H1 (cell line): Measurements from ENCODE around the gene VASH1. TPM values are rescaled to one million over a fixed set of nuclear protein-coding genes. Genes with fewer than 3 reads are reported as not detected.

ENCODE experiments used
- CTCF ChIA-PET: fragments of 300-600 bp; sonication (Branson Sonifier 250); formaldehyde crosslinking; loops from one replicate; lab custom pipeline; 2021; ENCODE audit not compliant: partially characterized antibody; lab: Charles Lee
- POLR2A ChIA-PET: fragments of 300-600 bp; sonication (Branson Sonifier 250); formaldehyde crosslinking; loops from one replicate; lab custom pipeline; 2021; ENCODE audit warnings: inconsistent platforms; ENCODE audit not compliant: partially characterized antibody; lab: Charles Lee
- DNase-seq, 2 experiments: peaks; one replicate each; pipeline versions ENCODE4 v3.0.0 to v3.0.0-alpha.2; 2010 to 2022; ENCODE audit warnings: low spot score in 2 of 2, low read depth in 1 of 2, mixed read lengths in 1 of 2
- FAIRE-seq: peaks from 2 replicates; lab custom pipeline; 2011; peaks lifted over from hg19 to GRCh38; lab: Jason Lieb, UNC
- H2AFZ ChIP-seq: 2 replicates; pipeline ENCODE4 v1.8.1; 2012; ENCODE audit warnings: low read length, inconsistent platforms
- H2AK5ac ChIP-seq: 2 replicates; pipeline ENCODE4 v1.6.1; 2013; ENCODE audit warnings: low read depth, low read length
- H2BK120ac ChIP-seq: replicated peaks from 2 replicates; pipeline ENCODE3; 2013; ENCODE audit warnings: low read depth, low read length, inconsistent platforms
- H2BK12ac ChIP-seq: 2 replicates; pipeline ENCODE4 v1.6.1; 2013; ENCODE audit warnings: low read depth, low read length
- H2BK15ac ChIP-seq: 2 replicates; pipeline ENCODE4 v1.6.1; 2013; ENCODE audit warnings: low read length
- H2BK20ac ChIP-seq: 2 replicates; pipeline ENCODE4 v1.6.1; 2013; ENCODE audit warnings: low read length
- H2BK5ac ChIP-seq: 2 replicates; pipeline ENCODE4 v1.6.1; 2013; ENCODE audit warnings: low read depth, low read length
- H3K14ac ChIP-seq: 2 replicates; pipeline ENCODE4 v1.6.1; 2013; ENCODE audit warnings: inconsistent platforms; ENCODE audit not compliant: insufficient read length
- H3K18ac ChIP-seq: 2 replicates; pipeline ENCODE4 v1.6.1; 2013; ENCODE audit warnings: low read length; ENCODE audit errors: extremely low read depth
- H3K23ac ChIP-seq: 2 replicates; pipeline ENCODE4 v1.6.1; 2013; ENCODE audit warnings: inconsistent platforms; ENCODE audit not compliant: insufficient read length
- H3K23me2 ChIP-seq: 2 replicates; pipeline ENCODE4 v1.6.1; 2013; ENCODE audit warnings: low read depth, low read length
- H3K27ac ChIP-seq: 2 replicates; pipeline ENCODE4 v1.6.1; 2011; ENCODE audit warnings: low read depth, low read length, inconsistent platforms
- H3K27me3 ChIP-seq, 4 experiments: replicated peaks in 1 of 4; 1 replicate in 1 of 4; 2 replicates in 3 of 4; pipeline versions ENCODE4 v1.6.1 to v1.8.1; 2011 to 2013; ENCODE audit warnings: low read length in 3 of 4, mild to moderate bottlenecking in 3 of 4, inconsistent platforms in 2 of 4, mixed read lengths in 2 of 4, moderate library complexity in 1 of 4; ENCODE audit not compliant: control insufficient read depth in 3 of 4, insufficient read depth in 3 of 4; ENCODE audit errors: extremely low read depth in 1 of 4
- H3K36me3 ChIP-seq, 4 experiments: 2 replicates each; pipeline versions ENCODE4 v1.6.1 to v1.8.1; 2011 to 2013; ENCODE audit warnings: mild to moderate bottlenecking in 4 of 4, low read length in 3 of 4, moderate library complexity in 2 of 4, control low read depth in 1 of 4, inconsistent platforms in 1 of 4; ENCODE audit not compliant: insufficient read depth in 4 of 4, control insufficient read depth in 2 of 4
- H3K4ac ChIP-seq: replicated peaks from 2 replicates; pipeline ENCODE3; 2013; ENCODE audit warnings: low read length, low read depth, mixed read lengths, inconsistent platforms; ENCODE audit not compliant: insufficient read length
- H3K4me1 ChIP-seq, 4 experiments: replicated peaks in 1 of 4; 1 replicate in 1 of 4; 2 replicates in 3 of 4; pipeline versions ENCODE4 v1.6.1 to v1.8.1; 2011 to 2013; ENCODE audit warnings: low read length in 3 of 4, inconsistent platforms in 2 of 4, mixed read lengths in 1 of 4; ENCODE audit not compliant: insufficient read depth in 4 of 4, control insufficient read depth in 3 of 4
- H3K4me2 ChIP-seq, 2 experiments: 2 replicates each; pipeline versions ENCODE4 v1.6.1 to v1.8.1; 2011 to 2013; ENCODE audit warnings: low read depth in 2 of 2, low read length in 2 of 2, control low read depth in 1 of 2, inconsistent platforms in 1 of 2, mild to moderate bottlenecking in 1 of 2; ENCODE audit not compliant: insufficient read depth in 1 of 2
- H3K4me3 ChIP-seq, 4 experiments: fragments of 200-600, 300-600 bp in 1 of 4; sonication (generic), shearing (Covaris generic), sonication (Bioruptor Twin) in 1 of 4; 2 replicates each; pipeline versions ENCODE4 v1.5.1 to v1.8.1; 2011 to 2016; ENCODE audit warnings: low read length in 4 of 4, low read depth in 3 of 4, control low read depth in 2 of 4, inconsistent platforms in 2 of 4, mild to moderate bottlenecking in 2 of 4, mixed read lengths in 1 of 4, moderate library complexity in 1 of 4; ENCODE audit not compliant: insufficient read depth in 2 of 4; ENCODE audit errors: extremely low read depth in 1 of 4
- H3K56ac ChIP-seq: replicated peaks from 2 replicates; pipeline ENCODE3; 2013; ENCODE audit warnings: low read depth, mild to moderate bottlenecking, mixed read lengths, low read length, inconsistent platforms; ENCODE audit not compliant: insufficient read length
- H3K79me1 ChIP-seq: 2 replicates; pipeline ENCODE4 v1.6.1; 2013; ENCODE audit warnings: low read depth, low read length, control low read depth
- H3K79me2 ChIP-seq, 2 experiments: 2 replicates each; pipeline versions ENCODE4 v1.6.1 to v1.8.1; 2012 to 2013; ENCODE audit warnings: low read length in 2 of 2, mild to moderate bottlenecking in 2 of 2, inconsistent platforms in 1 of 2; ENCODE audit not compliant: insufficient read depth in 2 of 2, control insufficient read depth in 1 of 2
- H3K9ac ChIP-seq, 4 experiments: replicated peaks in 1 of 4; 1 replicate in 1 of 4; 2 replicates in 3 of 4; pipeline versions ENCODE4 v1.6.1 to v1.8.1; 2011 to 2013; ENCODE audit warnings: low read depth in 3 of 4, low read length in 3 of 4, control low read depth in 2 of 4, mild to moderate bottlenecking in 2 of 4, moderate library complexity in 2 of 4, inconsistent platforms in 1 of 4; ENCODE audit errors: extremely low read depth in 1 of 4
- H3K9me3 ChIP-seq, 2 experiments: 2 replicates each; pipeline versions ENCODE4 v1.6.1 to v1.8.1; 2012 to 2013; ENCODE audit warnings: mild to moderate bottlenecking in 2 of 2, moderate library complexity in 2 of 2, control low read depth in 1 of 2, inconsistent platforms in 1 of 2, low read depth in 1 of 2, low read length in 1 of 2, mixed read lengths in 1 of 2; ENCODE audit not compliant: insufficient read depth in 2 of 2
- H4K20me1 ChIP-seq, 2 experiments: replicated peaks in 1 of 2; 2 replicates each; pipeline versions ENCODE3 to v1.8.1; 2011 to 2013; ENCODE audit warnings: inconsistent platforms in 2 of 2, low read length in 2 of 2, mild to moderate bottlenecking in 1 of 2; ENCODE audit not compliant: insufficient read depth in 2 of 2, control insufficient read depth in 1 of 2
- H4K5ac ChIP-seq: 2 replicates; pipeline ENCODE4 v1.6.1; 2013; ENCODE audit warnings: low read length, low read depth, mixed read lengths, inconsistent platforms; ENCODE audit not compliant: insufficient read length
- H4K8ac ChIP-seq: 2 replicates; pipeline ENCODE4 v1.8.0; 2013; ENCODE audit warnings: mild to moderate bottlenecking, moderate library complexity, low read length, inconsistent platforms; ENCODE audit not compliant: insufficient read depth; ENCODE audit errors: extremely low read depth
- H4K91ac ChIP-seq: replicated peaks from 2 replicates; pipeline ENCODE3; 2013; ENCODE audit warnings: low read length, mixed read lengths, inconsistent platforms; ENCODE audit not compliant: insufficient read length
- BACH1 ChIP-seq: IDR thresholded peaks from 2 replicates; pipeline ENCODE4 v1.6.1; 2012; ENCODE audit warnings: low read length, improper control_type of control experiment
- CHD1 ChIP-seq: IDR thresholded peaks from 2 replicates; pipeline ENCODE4 v1.6.1; 2012; ENCODE audit warnings: low read depth, low read length, improper control_type of control experiment
- JUND ChIP-seq: IDR thresholded peaks from 2 replicates; pipeline ENCODE4 v1.6.1; 2011; ENCODE audit warnings: mild to moderate bottlenecking, improper control_type of control experiment, low read length
- KDM1A ChIP-seq: fragments of 200-600, 300-600 bp; sonication (generic); IDR thresholded peaks from 2 replicates; pipeline ENCODE4 v1.7.1; 2016; ENCODE audit warnings: mild to moderate bottlenecking, low read length, borderline replicate concordance
- MAFK ChIP-seq: IDR thresholded peaks from 2 replicates; pipeline ENCODE4 v1.6.1; 2012; ENCODE audit warnings: low read depth, mild to moderate bottlenecking, improper control_type of control experiment, low read length
- SP2 ChIP-seq: IDR thresholded peaks from 2 replicates; pipeline ENCODE4 v1.6.1; 2012; ENCODE audit warnings: mild to moderate bottlenecking, low read length, inconsistent platforms
- WGBS, 2 experiments: shearing (Covaris generic) in 1 of 2; methylation state at CpG; one replicate each; pipeline versions ENCODE4 v1.1.6 to v1.1.7; 2013 to 2015; ENCODE audit warnings: low lambda C conversion rate in 2 of 2, mixed read lengths in 2 of 2, inconsistent platforms in 1 of 2, low coverage in 1 of 2, missing lambda C conversion rate in 1 of 2; ENCODE audit not compliant: insufficient replicate concordance in 2 of 2, insufficient coverage in 1 of 2, insufficient read length in 1 of 2; ENCODE audit errors: extremely low coverage in 1 of 2, missing lambda C conversion rate in 1 of 2; 5-methylcytosine and 5-hydroxymethylcytosine counted together
- polyA plus RNA-seq, 7 experiments: library from polyadenylated mRNA; depleted of rRNA in 3 of 7; stranded (reverse) in 5 of 7; unstranded in 2 of 7; fragments of >200 nt in 5 of 7; fragments of 200-250 nt in 2 of 7; gene quantifications; 1 replicate in 5 of 7; 2 replicates in 1 of 7; 4 replicates in 1 of 7; pipeline versions ENCODE4 v1.2.1 to v1.2.3, GENCODE V29; 2011 to 2013; ENCODE audit warnings: missing spikeins in 2 of 7, mixed read lengths in 2 of 7
- total RNA-seq: library from RNA; stranded (reverse); fragmentation: NEBNext Ultra II Directional; extraction: Animal tissue kit (Norgen Biotek cat#: 25700); gene quantifications from 2 replicates; pipeline ENCODE4 v1.2.1, GENCODE V29; 2021

Gene VASH1
- total and polyA plus RNA-seq, 2 of the 8 experiments (the other 6 are each of a cell fraction or from before 2014, with no cell fraction given) = 3.1 to 6.4 TPM

DNA sequence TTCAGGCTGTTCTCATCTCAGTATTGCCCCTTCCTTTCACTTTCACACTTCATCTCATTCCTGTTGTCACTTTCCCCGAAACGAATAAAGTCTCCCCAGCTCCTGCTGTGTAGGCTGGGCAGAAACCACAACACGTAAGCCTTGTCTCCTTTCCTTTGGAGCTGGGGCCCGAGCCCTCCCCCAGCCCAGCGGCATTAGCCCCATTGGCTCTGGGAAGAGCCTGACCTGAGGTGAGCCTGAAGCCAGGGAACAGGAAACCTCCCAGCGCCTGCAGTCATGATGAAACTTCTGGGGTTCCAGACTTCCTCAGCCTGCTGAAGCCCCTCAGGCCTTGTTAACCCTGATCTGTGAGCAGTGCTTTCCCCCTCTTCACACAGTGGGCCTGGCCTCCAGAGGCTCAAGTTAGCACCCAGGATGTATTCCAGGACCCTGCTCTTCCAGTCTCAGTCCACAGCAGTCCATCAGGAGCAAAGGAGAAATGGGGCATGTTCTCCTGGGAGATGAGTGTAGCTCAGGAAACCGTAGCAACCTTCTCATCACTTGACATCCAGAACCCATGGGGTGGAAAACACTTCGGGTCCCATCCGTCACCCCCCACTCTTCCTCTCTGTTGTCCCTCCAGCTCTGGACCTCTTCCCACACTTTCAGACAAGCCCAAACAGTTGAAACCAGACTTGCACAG is 21.8 kb downstream of the VASH1 start:
- Histone ChIP-seq H2AK5ac (no peak overlapping the region), H3K18ac (no peak overlapping the region), H3K4me1 (no peaks in the 10 kb centered on the region), H2BK20ac (no peak overlapping the region), H2AFZ (no peak overlapping the region), H3K9ac (no peak overlapping the region), H3K14ac (no peak overlapping the region), H4K5ac (no peak overlapping the region), H3K27me3 (no peaks in the 10 kb centered on the region), H3K23me2 (no peaks in the 10 kb centered on the region), H3K4ac (no peak overlapping the region), H3K27ac (no peak overlapping the region), H3K79me2 (no peaks in the 10 kb centered on the region), H2BK12ac (no peak overlapping the region), H3K79me1 (no peaks in the 10 kb centered on the region), H2BK120ac (no peak overlapping the region), H3K4me2 (no peak overlapping the region), H2BK15ac (no peak overlapping the region), H4K8ac (no peak overlapping the region), H3K9me3 (no peaks in the 10 kb centered on the region), H4K91ac (no peak overlapping the region), H3K4me3 (no peak overlapping the region), H2BK5ac (no peak overlapping the region), H3K36me3 (peaks cover 6 to 19% (median 11%) of the 10 kb centered on the region in 4 experiments; a peak in 5 of 8 replicates), H3K23ac (no peak overlapping the region), H3K56ac (no peak overlapping the region), H4K20me1 (peaks cover 2 to 4% of the 10 kb centered on the region in 2 experiments)
- WGBS, 2 experiments = 73% methylated on average over 8 of the region's 9 CpGs; no CpG with 5 or more reads in 1 of the 2 experiments
- FAIRE-seq (no peak), DNase-seq (peak in 1 of 2 experiments; percentile 29)
- no peak for TF ChIP-seq JUND
- no peak for TF ChIP-seq MAFK
- no peak for TF ChIP-seq BACH1
- TF ChIP-seq SP2 = no peak
- TF ChIP-seq KDM1A = no peak
- no peak for TF ChIP-seq CHD1
- ChIA-PET CTCF (interaction anchor here (0.8 to 13.7 kb wide), 14 partner anchors 14 to 288 kb away, joined by 3 to 234 read pairs (median 14); partner anchors contain the start of gene VASH1), POLR2A (interaction anchor here (1.2 to 1.5 kb wide), 2 partner anchors 10 to 16 kb away, joined by 3 to 5 read pairs; no protein-coding TSS in a partner anchor)
